Measurements from ENCODE around the gene PLAA. TPM values are rescaled to one million over a fixed set of nuclear protein-coding genes. Genes with fewer than 3 reads are reported as not detected.
A peak's percentile ranks its signal among the peaks of the same experiment; 100 is the strongest.

The PLAA gene
- total and polyA plus RNA-seq, 10 of the 15 experiments (the other 5 are each of a cell fraction or from before 2014, with no cell fraction given): 5.6 to 42.4 (median 34.1) TPM

- TF ChIP-seq TCF3 (IDR thresholded peaks at IDR 0.05; ENCODE audit: borderline replicate concordance, insufficient read depth, low read depth, low read length) (no peak), EGR1 (IDR thresholded peaks at IDR 0.05; ENCODE audit: borderline replicate concordance in 1 of 2, low read depth in 2 of 2, low read length in 2 of 2) (no peak), IKZF2 (IDR thresholded peaks at IDR 0.05) (no peak), HDAC6 (IDR thresholded peaks at IDR 0.05; ENCODE audit: unreplicated experiment) (no peak), NR2F1 (conservative IDR thresholded peaks at IDR 0.05) (no peak)
Measured at GRCh38 chr9:26947736-26948135, 694 bp upstream of the PLAA start (continued).

GRCh38 chr9:26945591-26945990 lies 1.5 kb downstream of the PLAA start:
- intact Hi-C loops (cut with micrococcal nuclease; ENCODE audit: unreplicated experiment): loop anchor here (10.0 kb wide), 1 partner anchor 201 kb away; no protein-coding TSS in a partner anchor
- in situ Hi-C loops (cut with MboI): no loop called here
- no TSS peak for BruUV-seq (replicated peaks)
- TF ChIP-seq POLR2AphosphoS5 (IDR thresholded peaks at IDR 0.05; ENCODE audit: low read length) (no peak), SPI1 (IDR thresholded peaks at IDR 0.05; ENCODE audit: borderline replicate concordance, insufficient read depth, low read depth, low read length) (no peak), EED (IDR thresholded peaks at IDR 0.05; ENCODE audit: low read depth) (no peak), RBBP5 (conservative IDR thresholded peaks at IDR 0.05) (no peak), FOXK2 (IDR thresholded peaks at IDR 0.05) (no peak), DPF2 (IDR thresholded peaks at IDR 0.05) (no peak), SIN3A (IDR thresholded peaks at IDR 0.05; ENCODE audit: low read depth, low read length) (no peak), SMAD1 (IDR thresholded peaks at IDR 0.05; ENCODE audit: low read depth, partially characterized antibody) (no peak), ZBED1 (IDR thresholded peaks at IDR 0.05; ENCODE audit: borderline replicate concordance) (no peak), HDAC2 (IDR thresholded peaks at IDR 0.05) (no peak), NR2C2 (IDR thresholded peaks at IDR 0.05; ENCODE audit: borderline replicate concordance, control insufficient read depth, insufficient read length, low read depth) (no peak), ZBTB4 (CRISPR knock-in tag; IDR thresholded peaks at IDR 0.05) (no peak), MEF2B (IDR thresholded peaks at IDR 0.05; ENCODE audit: partially characterized antibody, poor library complexity, severe bottlenecking) (no peak), NR2F1 (conservative IDR thresholded peaks at IDR 0.05) (no peak), MEF2A (IDR thresholded peaks at IDR 0.05; ENCODE audit: insufficient read depth, low read depth, low read length) (no peak), KAT2A (conservative IDR thresholded peaks at IDR 0.05; ENCODE audit: control insufficient read depth, low read depth, low read length) (no peak)

More at GRCh38 chr9:26945591-26945990, 1.5 kb downstream of the PLAA start:
- no peaks in the 10 kb centered on the region for H3K4me1 ChIP-seq (ENCODE audit: control insufficient read depth, insufficient read depth, low read length)
- H3K9me3 ChIP-seq (replicated peaks; ENCODE audit: control insufficient read depth, insufficient read depth, low read length): no peaks in the 10 kb centered on the region
- H3K27ac ChIP-seq (ENCODE audit: control insufficient read depth, insufficient read depth): peak overlapping the region; percentile 98
- H2AFZ ChIP-seq (ENCODE audit: control insufficient read depth, low read depth, low read length): no peak overlapping the region
- H4K20me1 ChIP-seq (ENCODE audit: control insufficient read depth, insufficient read depth): no peaks in the 10 kb centered on the region
- ChIA-PET RAD21 (ENCODE audit: unreplicated experiment) (interaction anchor here (1.0 kb wide), 1 partner anchor 10 kb away, joined by 3 read pairs; the partner anchor contains the start of gene IFT74), SMC1A (ENCODE audit: uncharacterized antibody, unreplicated experiment) (interaction anchor here (0.8 to 4.6 kb wide), 2 partner anchors 10 kb away, joined by 3 to 24 read pairs; partner anchors contain the start of gene IFT74), POLR2A (interaction anchor here (0.6 to 3.0 kb wide), 3 partner anchors 10 to 53 kb away, joined by 3 to 25 read pairs (median 5); partner anchors contain the start of gene IFT74), CTCF (interaction anchor here (1.0 to 1.2 kb wide), 2 partner anchors 9 to 54 kb away, joined by 3 to 5 read pairs; partner anchors contain the start of gene CAAP1)
- H3K79me2 ChIP-seq (ENCODE audit: control insufficient read depth, insufficient read depth, low read length): peaks cover 62% of the 10 kb centered on the region
- H3K9ac ChIP-seq (ENCODE audit: control insufficient read depth, insufficient read depth, low read length): peak overlapping the region; percentile 96
- 0 out of 4 replicates have a peak, but pooled peaks cover 0 to 2% of the 10 kb centered on the region in 2 experiments for H3K36me3 ChIP-seq (ENCODE audit: control insufficient read depth in 2 of 2, insufficient read depth in 2 of 2, low read length in 1 of 2)
- WGBS (ENCODE audit: insufficient coverage, insufficient replicate concordance, low lambda C conversion rate, missing lambda C conversion rate): 2% methylated on average over 2 of the region's 2 CpGs
- DNase-seq (ENCODE audit: low read depth, low spot score) (no peak), ATAC-seq (no peak), FAIRE-seq (no peak)
- peak overlapping the region; percentile 87 for H3K4me2 ChIP-seq (ENCODE audit: control insufficient read depth, insufficient read depth)
- peak overlapping the region; percentile 89 for H3K4me3 ChIP-seq
- H3K27me3 ChIP-seq (replicated peaks in 1 of 2; ENCODE audit: control insufficient read depth in 2 of 2, insufficient read depth in 2 of 2, low read length in 1 of 2): no peaks in the 10 kb centered on the region
